DLD1 (cell line): Measurements from ENCODE around the gene PIGP.
"Not testable (repeated sequence)": the region's sequence is repeated elsewhere in the genome, so short reads cannot be mapped to it uniquely, and the experiment has no call there.

Experiments
- in situ Hi-C: cut with HindIII; loops from 2 replicates; pipeline ENCODE4 v1.10.0; 2017; ENCODE audit warnings: low sequenced_read_pairs

PIGP gene

GRCh38 chr21:37045149-37045548 is 27.7 kb downstream of the PIGP start:
- in situ Hi-C loops, result no loop called here

GRCh38 chr21:37044643-37045042 is 28.2 kb downstream of the PIGP start:
- in situ Hi-C loops, result no loop called here

GRCh38 chr21:37043818-37044217 is 29.1 kb downstream of the PIGP start:
- in situ Hi-C loops, result no loop called here

GRCh38 chr21:37041706-37042271 is 31.1 kb downstream of the PIGP start:
- in situ Hi-C loops, result no loop called here

GRCh38 chr21:37040212-37040611 is 32.7 kb downstream of the PIGP start:
- in situ Hi-C loops, result no loop called here

- in situ Hi-C loops, result no loop called here
These were observed 33.3 kb downstream of the PIGP start for GRCh38 chr21:37039411-37040075.

GRCh38 chr21:37036177-37036576 is 36.7 kb downstream of the PIGP start:
- in situ Hi-C loops, result no loop called here

- in situ Hi-C loops, result not testable (repeated sequence)
These were observed 38.5 kb downstream of the PIGP start for GRCh38 chr21:37034394-37034793.

GRCh38 chr21:37032877-37033471 is 39.9 kb downstream of the PIGP start:
- in situ Hi-C loops, result no loop called here

GRCh38 chr21:37032293-37032692 is 40.6 kb downstream of the PIGP start:
- in situ Hi-C loops, result no loop called here

- in situ Hi-C loops, result no loop called here
These were observed 42.0 kb downstream of the PIGP start for GRCh38 chr21:37030864-37031263.

GRCh38 chr21:37028570-37028969 is 44.3 kb downstream of the PIGP start:
- in situ Hi-C loops, result no loop called here

GRCh38 chr21:37026499-37026898 is 46.4 kb downstream of the PIGP start:
- in situ Hi-C loops, result no loop called here

GRCh38 chr21:37017951-37018679 is 54.8 kb downstream of the PIGP start:
- in situ Hi-C loops, result no loop called here
